ENCODE measurements around the gene ARHGEF19. TPM values are rescaled to one million over a fixed set of nuclear protein-coding genes. Genes with fewer than 3 reads are reported as not detected.

Gene ARHGEF19
- total RNA-seq, 4 donors from 2014 or later = 15.8 to 27.1 (median 20.6) TPM

- Histone ChIP-seq H3K4me3 (no peak overlapping the region), H3K27me3 (no peaks in the 10 kb centered on the region), H3K9me3 (no peaks in the 10 kb centered on the region), H3K27ac (peak overlapping the region; percentile 86 to 93 (median 92)), H3K4me1 (peaks cover 65 to 100% (median 77%) of the 10 kb centered on the region in 3 donors), H3K36me3 (no peaks in the 10 kb centered on the region)
- 100% methylated on average over 1 of the region's 4 CpGs; no CpG with 5 or more reads in 1 of the 2 donors for WGBS, 2 donors
- intact Hi-C loops (cut with DNase I) = no loop called here
- TF ChIP-seq POLR2A (IDR thresholded peaks at IDR 0.05) (no peak), CTCF (IDR thresholded peaks at IDR 0.05) (no peak)
- DNase-seq = no peak
Measured at GRCh38 chr1:16177306-16177705, 35.1 kb downstream of the ARHGEF19 start.

GRCh38 chr1:16176653-16177052 lies 35.8 kb downstream of the ARHGEF19 start:
- TF ChIP-seq POLR2A (IDR thresholded peaks at IDR 0.05) = no peak
- no peak overlapping the region for H3K4me3 ChIP-seq
- no peaks in the 10 kb centered on the region for H3K9me3 ChIP-seq
- no peaks in the 10 kb centered on the region for H3K36me3 ChIP-seq
- no peak for DNase-seq
- WGBS, 2 donors = 60 to 100% methylated on average over 1 to 2 of the region's 7 CpGs
- peaks cover 64 to 100% (median 71%) of the 10 kb centered on the region in 3 donors for H3K4me1 ChIP-seq
- intact Hi-C loops (cut with DNase I) = no loop called here
- H3K27me3 ChIP-seq = no peaks in the 10 kb centered on the region
- H3K27ac ChIP-seq = peak overlapping the region; percentile 88 to 93 (median 92)

GRCh38 chr1:16175610-16176553 lies 36.6 kb downstream of the ARHGEF19 start:
- H3K9me3 ChIP-seq = no peaks in the 10 kb centered on the region
- peaks cover 60 to 100% (median 63%) of the 10 kb centered on the region in 3 donors for H3K4me1 ChIP-seq
- no peak for DNase-seq
- 5 to 13% methylated on average over 14 to 17 of the region's 24 CpGs for WGBS, 2 donors
- intact Hi-C loops (cut with DNase I) = no loop called here
- peak overlapping the region in 1 of 4 donors; percentile 24 for H3K4me3 ChIP-seq
- H3K27me3 ChIP-seq = no peaks in the 10 kb centered on the region
- no peaks in the 10 kb centered on the region for H3K36me3 ChIP-seq
- H3K27ac ChIP-seq = peak overlapping the region; percentile 88 to 93 (median 92)
- TF ChIP-seq POLR2A (IDR thresholded peaks at IDR 0.05) (no peak), CTCF (IDR thresholded peaks at IDR 0.05) (no peak)

GRCh38 chr1:16174886-16175598 lies 37.4 kb downstream of the ARHGEF19 start:
- intact Hi-C loops (cut with DNase I) = no loop called here
- Histone ChIP-seq H3K36me3 (no peaks in the 10 kb centered on the region), H3K4me1 (peaks cover 56 to 92% (median 56%) of the 10 kb centered on the region in 3 donors), H3K4me3 (no peak overlapping the region), H3K27me3 (no peaks in the 10 kb centered on the region), H3K27ac (peak overlapping the region; percentile 88 to 93 (median 92)), H3K9me3 (no peaks in the 10 kb centered on the region)
- no peak for DNase-seq
- no CpG with 5 or more reads among the region's 22 CpGs for WGBS, 2 donors
- TF ChIP-seq POLR2A (IDR thresholded peaks at IDR 0.05) = no peak
- no peak for TF ChIP-seq CTCF (IDR thresholded peaks at IDR 0.05)

- DNase-seq = no peak
- Histone ChIP-seq H3K27ac (peak overlapping the region; percentile 88 to 93 (median 92)), H3K4me1 (peaks cover 56 to 88% (median 56%) of the 10 kb centered on the region in 3 donors), H3K4me3 (no peak overlapping the region), H3K9me3 (no peaks in the 10 kb centered on the region), H3K36me3 (no peaks in the 10 kb centered on the region), H3K27me3 (no peaks in the 10 kb centered on the region)
- intact Hi-C loops (cut with DNase I) = no loop called here
- 65 to 72% methylated on average over 3 to 7 of the region's 9 CpGs for WGBS, 2 donors
- TF ChIP-seq POLR2A (IDR thresholded peaks at IDR 0.05) = no peak
- TF ChIP-seq CTCF (IDR thresholded peaks at IDR 0.05) = no peak
Measured at GRCh38 chr1:16174261-16174868, 38.1 kb downstream of the ARHGEF19 start.
